ENCODE measurements around the gene EXOC6B. TPM values are rescaled to one million over a fixed set of nuclear protein-coding genes. Genes with fewer than 3 reads are reported as not detected.

The EXOC6B gene
- 49.9 TPM for total RNA-seq

- ATAC-seq: peak; percentile 99
- intact Hi-C loops (cut with DNase I): no loop called here
- DNase-seq (ENCODE audit: low spot score): peak; percentile 97
Observed at GRCh38 chr2:72825257-72826155, at the start of gene EXOC6B. Gene EXOC6B (minus strand): TSS chr2:72826033.

DNA sequence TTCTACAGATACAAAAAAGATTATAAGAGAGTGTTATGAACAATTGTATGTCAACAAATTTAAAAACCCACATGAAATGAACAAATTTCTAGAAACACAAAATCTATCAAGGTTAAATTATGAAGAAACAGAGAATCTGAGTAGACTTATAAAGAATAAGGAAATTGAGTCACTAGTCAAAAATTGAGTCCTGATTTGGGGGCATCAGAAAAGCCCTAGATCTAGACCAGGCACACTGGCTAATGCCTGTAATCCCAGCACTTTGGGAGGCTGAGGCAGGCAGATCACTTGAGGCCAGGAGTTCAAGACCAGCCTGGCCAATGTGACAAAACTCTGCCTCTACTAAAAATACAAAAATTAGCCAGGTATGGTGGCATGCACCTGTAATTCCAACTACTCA, 46.0 kb upstream of the EXOC6B start:
- no peak for DNase-seq (ENCODE audit: low spot score)
- intact Hi-C loops (cut with DNase I): no loop called here
- ATAC-seq: no peak

- DNase-seq (ENCODE audit: low spot score) (no peak), ATAC-seq (no peak)
- intact Hi-C loops (cut with DNase I): no loop called here
Observed at GRCh38 chr2:72871060-72871459, 45.2 kb upstream of the EXOC6B start.

GRCh38 chr2:72864500-72864899, 38.7 kb upstream of the EXOC6B start:
- ATAC-seq (no peak), DNase-seq (ENCODE audit: low spot score) (no peak)
- intact Hi-C loops (cut with DNase I): loop anchor here (5.0 kb wide), 1 partner anchor 97 kb away; no protein-coding TSS in a partner anchor

GRCh38 chr2:72863046-72863445, 37.2 kb upstream of the EXOC6B start:
- DNase-seq (ENCODE audit: low spot score) (no peak), ATAC-seq (no peak)
- intact Hi-C loops (cut with DNase I): loop anchor here (5.0 kb wide), 1 partner anchor 96 kb away; no protein-coding TSS in a partner anchor

DNA sequence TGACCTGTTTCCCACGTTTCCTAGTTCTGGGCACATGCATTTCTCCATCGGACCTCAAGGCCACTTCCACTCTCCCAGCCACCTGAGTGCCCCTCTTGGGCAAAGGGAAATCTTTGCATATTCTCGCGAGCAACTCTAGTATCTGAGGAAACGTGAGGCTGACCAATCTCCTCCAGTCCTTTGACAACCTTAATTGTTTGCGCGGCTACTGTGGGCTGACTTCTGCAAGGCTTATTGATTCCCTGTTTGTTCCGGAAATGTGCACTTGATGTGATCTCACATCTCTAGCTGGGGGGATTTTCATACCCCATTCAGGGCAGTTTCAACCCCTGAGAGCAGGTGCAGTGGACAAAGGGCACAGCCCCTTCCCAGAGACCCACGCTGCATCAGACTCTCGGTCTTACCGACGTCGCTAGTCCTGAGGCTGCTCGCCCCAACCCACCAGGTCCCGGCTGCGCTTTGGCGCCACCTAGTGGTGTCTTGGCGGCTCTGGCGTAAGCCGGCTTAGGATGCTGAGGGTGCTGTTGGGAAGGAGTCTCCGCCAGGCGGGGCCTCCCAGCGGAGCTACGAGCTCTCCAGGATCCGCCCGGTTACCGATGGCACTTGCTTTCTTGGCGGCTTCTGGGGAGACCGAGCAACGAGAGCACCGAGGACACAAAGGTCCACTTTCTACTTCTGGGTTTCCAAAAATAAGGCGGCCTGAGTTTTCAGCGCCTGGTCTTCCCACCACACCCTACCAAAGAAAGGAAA, 36.6 kb upstream of the EXOC6B start:
- peak; percentile 98 for ATAC-seq
- DNase-seq (ENCODE audit: low spot score): peak; percentile 93
- intact Hi-C loops (cut with DNase I): loop anchor here (5.0 kb wide), 1 partner anchor 95 kb away; no protein-coding TSS in a partner anchor

DNA sequence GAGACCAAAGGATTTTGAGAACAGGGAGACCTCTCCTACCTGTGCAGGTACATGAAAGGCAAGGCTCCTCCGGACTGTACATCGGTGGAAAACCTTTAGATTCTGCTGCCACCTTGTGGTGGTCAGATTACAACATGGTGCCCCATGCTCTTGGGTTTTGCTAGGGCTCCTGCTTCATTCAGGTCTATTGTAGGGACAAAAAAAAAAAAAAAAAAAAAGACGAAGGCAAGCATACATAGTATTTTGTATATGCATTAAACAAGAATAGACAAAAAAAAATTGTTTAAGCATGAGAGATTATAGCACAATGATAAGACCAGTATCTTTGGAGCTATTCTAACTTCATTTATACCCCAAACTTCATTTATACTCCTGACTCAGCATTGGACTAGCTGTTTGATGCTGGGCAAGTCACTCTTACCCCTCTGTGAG, 34.0 kb upstream of the EXOC6B start:
- intact Hi-C loops (cut with DNase I): loop anchor here (5.0 kb wide), 1 partner anchor 93 kb away; no protein-coding TSS in a partner anchor
- peak; percentile 49 for ATAC-seq
- DNase-seq (ENCODE audit: low spot score): peak; percentile 64

GRCh38 chr2:72851333-72851732, 25.5 kb upstream of the EXOC6B start:
- ATAC-seq: no peak
- intact Hi-C loops (cut with DNase I): no loop called here
- DNase-seq (ENCODE audit: low spot score): no peak

GRCh38 chr2:72849138-72849462, 23.3 kb upstream of the EXOC6B start:
- intact Hi-C loops (cut with DNase I): no loop called here
- ATAC-seq (no peak), DNase-seq (ENCODE audit: low spot score) (no peak)

GRCh38 chr2:72848436-72849137, 22.8 kb upstream of the EXOC6B start:
- ATAC-seq: no peak
- no peak for DNase-seq (ENCODE audit: low spot score)
- intact Hi-C loops (cut with DNase I): no loop called here

DNA sequence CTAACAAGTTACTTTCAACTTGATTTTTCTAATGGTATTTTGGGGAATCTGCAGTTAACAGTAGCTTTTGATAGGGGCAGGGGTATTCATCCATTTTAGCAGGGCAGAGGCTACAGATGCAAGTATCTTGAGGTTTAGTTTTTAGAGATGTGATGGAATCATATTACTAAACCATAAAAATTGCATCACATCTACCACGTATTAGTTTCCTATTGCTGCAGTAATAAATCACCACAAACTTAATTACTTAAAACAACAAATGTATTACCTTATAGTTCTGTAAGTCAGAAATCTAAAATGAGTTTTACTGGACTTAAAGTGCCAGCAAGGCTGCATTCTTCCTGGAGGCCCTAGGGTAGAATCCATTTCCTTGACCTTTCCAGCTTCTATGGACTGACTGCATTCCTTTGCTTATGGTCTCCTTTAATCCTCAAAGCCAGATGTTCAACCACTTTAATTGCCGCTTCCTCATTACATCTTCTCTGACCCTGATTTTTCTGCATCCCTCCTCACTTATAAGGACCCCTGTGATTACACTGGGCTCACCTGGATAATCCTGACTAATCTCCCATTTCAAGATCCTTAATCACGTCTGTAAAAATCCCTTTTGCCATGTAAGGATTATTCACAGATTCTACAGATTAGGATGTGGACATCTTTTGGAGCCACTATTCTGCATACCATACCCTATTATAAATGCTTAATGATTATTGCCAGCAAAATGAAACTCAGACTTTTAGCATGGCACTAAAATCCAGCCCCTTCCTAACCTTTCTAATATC, 21.9 kb upstream of the EXOC6B start:
- no peak for ATAC-seq
- DNase-seq (ENCODE audit: low spot score): no peak
- intact Hi-C loops (cut with DNase I): no loop called here

DNA sequence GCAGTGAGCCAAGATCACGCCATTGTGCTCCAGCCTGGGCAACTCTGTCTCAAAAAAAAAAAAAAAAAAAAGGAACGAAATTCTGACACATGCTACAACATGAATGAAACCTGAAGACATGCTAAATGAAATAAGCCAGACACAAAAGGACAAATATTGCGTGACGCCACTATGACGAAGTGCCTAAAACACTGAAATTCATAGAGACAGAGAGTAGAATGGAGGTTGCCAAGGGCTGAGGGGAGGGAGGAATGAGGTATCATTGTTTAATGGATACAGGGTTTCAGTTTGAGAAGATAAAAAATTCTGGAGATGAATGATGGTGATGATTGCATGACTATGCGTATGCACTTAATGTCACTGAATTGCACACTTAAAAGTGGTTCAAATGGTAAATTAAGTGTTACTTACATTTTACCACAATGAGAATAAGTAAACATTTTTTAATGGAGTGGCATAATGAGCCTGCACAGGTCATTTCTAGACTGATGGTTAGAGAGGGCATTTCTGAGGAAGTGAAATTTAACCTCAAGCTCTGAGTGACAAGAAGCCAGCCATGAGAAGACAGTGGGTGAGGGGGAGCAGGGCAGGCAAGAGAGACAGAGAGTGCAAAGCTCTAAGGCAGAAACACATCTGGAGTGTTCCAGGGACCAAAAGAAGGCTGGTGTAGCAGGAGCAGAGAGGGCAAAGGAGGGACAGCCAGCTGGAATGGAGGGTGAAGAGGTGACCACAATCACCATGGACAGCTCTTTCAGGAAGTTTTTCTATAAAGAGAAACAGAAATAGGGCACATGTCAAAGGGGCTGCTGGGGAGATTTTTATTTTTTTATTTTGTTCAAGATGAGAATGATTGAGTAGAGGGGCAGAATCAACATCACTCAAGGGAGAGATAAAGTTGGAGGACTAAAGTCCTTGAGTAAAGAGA, 20.6 kb upstream of the EXOC6B start:
- intact Hi-C loops (cut with DNase I): no loop called here
- no peak for ATAC-seq
- no peak for DNase-seq (ENCODE audit: low spot score)

GRCh38 chr2:72843301-72843700, 17.5 kb upstream of the EXOC6B start:
- intact Hi-C loops (cut with DNase I): no loop called here
- DNase-seq (ENCODE audit: low spot score): no peak
- no peak for ATAC-seq

DNA sequence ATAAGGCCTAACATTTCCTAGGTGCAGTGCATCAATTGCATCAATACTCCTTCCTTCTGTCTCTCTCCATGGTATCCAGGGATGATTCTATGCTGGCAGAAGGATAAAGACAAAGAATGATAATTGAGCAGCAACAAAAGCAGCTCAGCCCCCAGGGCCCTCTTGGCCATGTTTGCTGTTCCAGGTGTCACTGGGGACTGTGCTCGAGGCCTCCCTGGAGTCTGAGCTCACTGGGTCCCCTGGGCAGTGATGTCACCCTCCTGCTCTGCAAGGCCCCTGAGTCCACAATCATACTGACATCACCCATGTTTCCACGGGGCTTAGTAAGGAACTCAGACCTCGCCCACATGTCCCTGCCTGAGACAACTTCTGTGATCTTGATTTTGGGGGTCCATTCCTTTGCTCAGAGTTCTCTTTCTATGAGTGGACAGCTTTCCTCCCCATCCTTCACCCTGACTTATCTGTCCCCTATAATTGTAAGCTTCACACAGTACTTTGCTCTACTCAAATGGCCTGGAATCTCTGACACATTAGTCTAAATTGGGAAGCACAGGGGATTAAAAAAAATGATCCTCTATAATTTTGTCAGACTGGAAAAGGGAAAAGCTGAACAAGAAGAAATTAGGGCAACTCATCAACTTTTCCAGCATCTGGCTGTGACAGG, 15.8 kb upstream of the EXOC6B start:
- ATAC-seq (no peak), DNase-seq (ENCODE audit: low spot score) (no peak)
- intact Hi-C loops (cut with DNase I): no loop called here

DNA sequence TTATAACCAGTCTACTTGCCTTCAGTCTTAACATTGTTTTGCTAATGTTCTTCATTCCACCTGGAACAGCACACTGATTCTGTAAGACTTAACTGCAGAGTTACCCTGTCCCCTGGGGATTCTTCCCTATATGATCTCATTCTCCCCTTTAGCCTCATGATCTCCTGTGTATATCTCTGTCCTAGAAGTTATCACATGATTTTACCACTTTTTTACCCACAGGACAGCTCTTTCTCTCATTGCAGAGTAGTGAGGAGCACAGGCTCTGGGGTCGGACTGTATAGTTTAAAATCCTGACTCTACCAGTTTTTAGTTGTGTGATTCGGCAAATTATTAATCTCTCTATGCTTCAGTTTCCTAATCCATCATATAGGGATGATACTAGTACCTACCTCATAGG, 14.2 kb upstream of the EXOC6B start:
- DNase-seq (ENCODE audit: low spot score) (no peak), ATAC-seq (no peak)
- intact Hi-C loops (cut with DNase I): no loop called here

GRCh38 chr2:72837171-72837570, 11.3 kb upstream of the EXOC6B start:
- DNase-seq (ENCODE audit: low spot score) (no peak), ATAC-seq (no peak)
- intact Hi-C loops (cut with DNase I): no loop called here

DNA sequence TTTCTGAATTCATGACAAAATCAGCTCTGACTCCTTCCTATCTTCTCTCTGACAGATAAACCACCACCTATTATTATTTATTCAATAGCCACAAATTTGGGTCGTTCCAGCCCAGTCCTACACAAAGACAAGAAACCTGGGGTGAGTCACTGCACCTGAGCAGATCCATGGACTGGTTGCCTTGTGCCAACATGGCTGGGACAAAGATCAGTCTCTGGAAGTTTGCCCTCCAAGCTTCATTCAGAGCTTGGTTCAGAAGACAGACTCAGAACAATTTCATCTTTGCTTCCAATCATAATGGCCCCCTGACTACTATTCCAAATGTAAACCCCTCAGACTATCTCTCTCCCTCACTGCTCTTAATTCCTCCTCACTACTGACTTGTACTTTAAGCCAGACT, 9.6 kb upstream of the EXOC6B start:
- DNase-seq (ENCODE audit: low spot score) (no peak), ATAC-seq (no peak)
- intact Hi-C loops (cut with DNase I): no loop called here
